HEK293T (cell line): ENCODE results near the gene SLC25A22.

ENCODE experiments used
- CTCF ChIA-PET: fragments of 350-600 bp; formaldehyde crosslinking; extraction: SDS; loops from one replicate; lab custom pipeline; 2021; ENCODE audit warnings: antibody characterized with exemption, inconsistent platforms; lab: Yijun Ruan, JAX
- POLR2A ChIA-PET: fragments of 350-600 bp; formaldehyde crosslinking; extraction: SDS; loops from one replicate; lab custom pipeline; 2020; ENCODE audit warnings: antibody characterized with exemption, inconsistent platforms; lab: Yijun Ruan, JAX
- DNase-seq: peaks from one replicate; pipeline ENCODE4 v3.0.0; 2012; ENCODE audit warnings: mixed read lengths; ENCODE audit errors: extremely low spot score
- ARNT ChIP-seq: fragments of 450-650 bp; IDR thresholded peaks from 2 replicates; pipeline ENCODE4 v1.6.1; 2017; ENCODE audit warnings: mild to moderate bottlenecking
- BHLHE40 ChIP-seq: fragments of 450-650 bp; IDR thresholded peaks from 2 replicates; pipeline ENCODE4 v1.6.1; 2016; ENCODE audit warnings: mild to moderate bottlenecking, moderate library complexity, borderline replicate concordance
- CTBP1 ChIP-seq: fragments of 450-650 bp; IDR thresholded peaks from 2 replicates; pipeline ENCODE4 v1.6.1; 2016; ENCODE audit warnings: borderline replicate concordance
- ELF4 ChIP-seq: fragments of 450-650 bp; IDR thresholded peaks from 2 replicates; pipeline ENCODE4 v1.6.1; 2017; ENCODE audit warnings: antibody characterized with exemption
- FOXA1 ChIP-seq: fragments of 450-650 bp; IDR thresholded peaks from 2 replicates; pipeline ENCODE4 v1.6.1; 2016; ENCODE audit warnings: mild to moderate bottlenecking
- FOXK2 ChIP-seq: fragments of 450-650 bp; IDR thresholded peaks from 2 replicates; pipeline ENCODE4 v1.6.1; 2016; ENCODE audit warnings: mild to moderate bottlenecking
- FOXM1 ChIP-seq: fragments of 450-650 bp; IDR thresholded peaks from 2 replicates; pipeline ENCODE4 v1.6.1; 2017; ENCODE audit warnings: mild to moderate bottlenecking, borderline replicate concordance
- HDGF ChIP-seq: fragments of 450-650 bp; IDR thresholded peaks from 2 replicates; pipeline ENCODE4 v1.6.1; 2017; ENCODE audit warnings: antibody characterized with exemption, borderline replicate concordance
- L3MBTL2 ChIP-seq: fragments of 450-650 bp; conservative IDR thresholded peaks from 2 replicates; pipeline ENCODE4 v1.6.1; 2016; ENCODE audit warnings: mild to moderate bottlenecking
- LEF1 ChIP-seq: fragments of 450-650 bp; IDR thresholded peaks from 2 replicates; pipeline ENCODE4 v1.6.1; 2017; ENCODE audit warnings: mild to moderate bottlenecking, borderline replicate concordance
- NFRKB ChIP-seq: fragments of 450-650 bp; IDR thresholded peaks from 2 replicates; pipeline ENCODE4 v1.6.1; 2016; ENCODE audit warnings: mild to moderate bottlenecking, moderate library complexity
- PKNOX1 ChIP-seq: fragments of 450-650 bp; IDR thresholded peaks from 2 replicates; pipeline ENCODE4 v1.6.1; 2016
- SP1 ChIP-seq: fragments of 450-650 bp; IDR thresholded peaks from 2 replicates; pipeline ENCODE4 v1.6.1; 2017
- SUZ12 ChIP-seq: fragments of 450-650 bp; IDR thresholded peaks from 2 replicates; pipeline ENCODE4 v1.6.1; 2016; ENCODE audit warnings: mild to moderate bottlenecking
- TARDBP ChIP-seq: fragments of 450-650 bp; IDR thresholded peaks from 2 replicates; pipeline ENCODE4 v1.6.1; 2016
- ZNF384 ChIP-seq: fragments of 450-650 bp; IDR thresholded peaks from 2 replicates; pipeline ENCODE4 v1.6.1; 2016

SLC25A22 gene

GRCh38 chr11:825366-826226, 27.5 kb upstream of the SLC25A22 start:
- TF ChIP-seq ZNF384 (no peak), SUZ12 (no peak), L3MBTL2 (no peak)
- POLR2A ChIA-PET = interaction anchor here (0.9 to 1.8 kb wide), 2 partner anchors 9 to 16 kb away, joined by 3 to 4 read pairs; no protein-coding TSS in a partner anchor
- DNase-seq = no peak
- CTCF ChIA-PET = no interaction called here

GRCh38 chr11:824942-825341, 26.9 kb upstream of the SLC25A22 start:
- ChIA-PET CTCF (no interaction called here), POLR2A (interaction anchor here (1.8 kb wide), 1 partner anchor 9 kb away, joined by 4 read pairs; no protein-coding TSS in a partner anchor)
- no peak for TF ChIP-seq SUZ12
- no peak for TF ChIP-seq FOXA1
- TF ChIP-seq ZNF384 = no peak
- TF ChIP-seq BHLHE40 = no peak
- TF ChIP-seq HDGF = no peak
- TF ChIP-seq FOXK2 = no peak
- TF ChIP-seq L3MBTL2 = no peak
- no peak for TF ChIP-seq FOXM1
- no peak for TF ChIP-seq CTBP1
- no peak for TF ChIP-seq LEF1
- no peak for TF ChIP-seq PKNOX1
- TF ChIP-seq NFRKB = no peak
- no peak for TF ChIP-seq ARNT
- no peak for TF ChIP-seq TARDBP
- TF ChIP-seq SP1 = no peak
- DNase-seq = no peak

GRCh38 chr11:824292-824880, 26.3 kb upstream of the SLC25A22 start:
- POLR2A ChIA-PET = interaction anchor here (1.8 kb wide), 1 partner anchor 10 kb away, joined by 4 read pairs; no protein-coding TSS in a partner anchor

DNA sequence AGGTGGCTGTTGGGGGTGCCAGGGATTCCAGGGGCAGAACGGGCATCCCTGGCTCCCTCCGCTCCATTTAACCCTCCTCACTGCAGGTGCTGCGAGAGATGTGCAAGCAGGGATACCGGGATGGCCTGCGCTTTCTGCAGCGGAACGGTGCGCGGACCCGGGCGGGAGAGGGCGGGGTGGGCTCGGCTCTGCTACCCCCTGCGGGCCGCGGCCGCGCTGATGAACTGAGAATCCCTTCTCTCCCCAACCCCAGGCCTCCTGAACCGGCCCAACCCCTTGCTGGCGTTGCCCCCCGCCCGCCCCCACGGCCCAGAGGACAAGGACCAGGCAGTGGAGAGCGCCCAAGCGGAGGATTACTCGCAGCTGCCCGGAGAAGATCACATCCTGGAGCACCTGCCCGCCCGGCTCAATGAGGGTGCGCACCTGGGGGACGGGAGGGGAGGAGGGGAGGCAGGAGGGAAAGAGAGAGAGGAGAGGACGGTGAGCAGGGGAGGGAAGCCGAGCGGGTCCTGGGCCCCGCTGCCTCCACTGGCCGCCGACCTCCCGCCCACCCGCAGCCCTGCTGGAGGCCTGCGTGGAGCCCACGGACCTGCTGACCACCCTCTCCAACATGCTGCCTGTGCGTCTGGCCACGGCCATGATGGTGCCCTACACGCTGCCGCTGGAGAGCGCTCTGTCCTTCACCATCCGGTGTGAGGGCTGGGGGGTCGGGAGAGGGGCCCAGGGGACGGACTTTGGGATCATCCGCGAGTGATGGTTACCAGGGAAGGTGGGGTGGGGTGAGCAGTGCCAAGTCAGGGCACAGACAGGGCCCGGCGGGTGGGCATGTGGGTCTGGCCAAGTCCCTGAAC, 25.6 kb upstream of the SLC25A22 start:
- POLR2A ChIA-PET = interaction anchor here (1.8 kb wide), 1 partner anchor 10 kb away, joined by 4 read pairs; no protein-coding TSS in a partner anchor
- DNase-seq = no peak
- CTCF ChIA-PET = no interaction called here
- no peak for TF ChIP-seq FOXK2

More at GRCh38 chr11:824292-824880, 26.3 kb upstream of the SLC25A22 start:
- CTCF ChIA-PET = no interaction called here
- DNase-seq = no peak
- TF ChIP-seq HDGF = no peak
- no peak for TF ChIP-seq FOXM1
- no peak for TF ChIP-seq ARNT
- no peak for TF ChIP-seq LEF1
- TF ChIP-seq SP1 = no peak
- TF ChIP-seq ZNF384 = no peak
- TF ChIP-seq L3MBTL2 = no peak
- TF ChIP-seq FOXA1 = no peak
- no peak for TF ChIP-seq TARDBP
- no peak for TF ChIP-seq NFRKB
- TF ChIP-seq ELF4 = no peak
- no peak for TF ChIP-seq PKNOX1
- TF ChIP-seq BHLHE40 = no peak
- TF ChIP-seq CTBP1 = no peak
- no peak for TF ChIP-seq FOXK2
- TF ChIP-seq SUZ12 = no peak

DNA sequence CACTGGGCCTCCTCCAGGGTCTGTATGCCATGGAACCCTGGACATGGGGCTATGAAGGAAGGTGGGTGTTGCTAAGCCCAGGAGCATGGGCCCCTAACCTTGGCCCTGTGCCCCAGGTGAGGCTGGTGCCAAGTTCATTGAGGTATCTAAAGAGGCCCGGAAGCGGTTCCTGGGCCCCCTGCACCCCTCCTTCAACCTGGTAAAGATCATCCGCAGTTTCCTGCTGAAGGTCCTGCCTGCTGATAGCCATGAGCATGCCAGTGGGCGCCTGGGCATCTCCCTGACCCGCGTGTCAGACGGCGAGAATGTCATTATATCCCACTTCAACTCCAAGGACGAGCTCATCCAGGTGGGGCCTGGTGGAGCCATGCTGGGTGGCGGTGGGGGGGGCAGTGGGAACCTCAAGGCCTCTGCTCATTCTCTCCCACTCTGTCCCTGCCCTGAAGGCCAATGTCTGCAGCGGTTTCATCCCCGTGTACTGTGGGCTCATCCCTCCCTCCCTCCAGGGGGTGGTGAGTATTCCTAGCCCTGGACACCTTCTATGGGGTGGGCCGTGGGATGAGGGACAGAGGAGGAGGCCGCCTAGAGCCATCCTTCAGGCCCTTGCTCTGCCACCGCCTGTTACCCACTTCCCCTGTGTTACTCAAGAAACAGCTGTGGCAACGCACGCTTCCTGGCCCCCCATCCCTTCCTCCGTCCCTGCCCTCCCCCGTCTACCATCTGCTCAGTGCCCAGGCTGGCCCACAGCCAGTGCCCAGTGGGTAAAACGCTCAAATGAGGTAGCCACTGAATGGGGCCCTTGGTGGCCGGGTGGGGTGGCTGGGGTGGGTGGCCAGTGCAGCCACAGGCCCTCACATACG, 23.7 kb upstream of the SLC25A22 start:
- POLR2A ChIA-PET = interaction anchor here (0.9 to 5.3 kb wide), 4 partner anchors 11 to 21 kb away, joined by 3 to 39 read pairs (median 4); partner anchors contain the start of genes CD151, POLR2L, RPLP2 and TSPAN4
- CTCF ChIA-PET = no interaction called here

More for the DNA sequence above, 23.7 kb upstream of the SLC25A22 start:
- TF ChIP-seq NFRKB (no peak), SUZ12 (no peak), SP1 (no peak), FOXK2 (no peak), HDGF (no peak), PKNOX1 (no peak), CTBP1 (no peak), FOXM1 (no peak), L3MBTL2 (no peak), BHLHE40 (no peak), FOXA1 (no peak)
- no peak for DNase-seq
